Hepatocyte (in vitro differentiated cells): ENCODE results near the gene TMSB4X.

Experiments
- CTCF ChIP-seq: fragments of 200-600 bp; sonication (generic); IDR thresholded peaks from 2 replicates; pipeline ENCODE4 v1.5.1; 2016; ENCODE audit warnings: antibody characterized with exemption, mild to moderate bottlenecking; ENCODE audit not compliant: poor library complexity
- EZH2 ChIP-seq: fragments of 200-600 bp; sonication (generic); IDR thresholded peaks from 2 replicates; pipeline ENCODE4 v1.6.1; 2016; ENCODE audit warnings: antibody characterized with exemption, mild to moderate bottlenecking, borderline replicate concordance
- EZH2phosphoT487 ChIP-seq: fragments of 200-600 bp; sonication (generic); IDR thresholded peaks from one replicate; pipeline ENCODE4 v1.6.1; 2018; ENCODE audit warnings: antibody characterized with exemption, mild to moderate bottlenecking, low read depth, moderate library complexity; ENCODE audit not compliant: unreplicated experiment, severe bottlenecking

GRCh38 chrX:12991575-12991974 lies 16.7 kb downstream of the TMSB4X start:
- TF ChIP-seq CTCF (no peak), EZH2 (no peak), EZH2phosphoT487 (no peak)
